Stimulated activated CD4-positive, alpha-beta T cell treated with anti-CD3 and anti-CD28 coated beads, TNF-alpha, amount 100 ng/mL, for 24 hours (primary cell): ENCODE data around the gene SLC47A2.
"Not testable (repeated sequence)": the region's sequence is repeated elsewhere in the genome, so short reads cannot be mapped to it uniquely, and the experiment has no call there.

ENCODE experiments used
- DNase-seq, 3 experiments: peaks; one replicate each; pipeline ENCODE4 v3.0.0-alpha.2; 2020; ENCODE audit warnings: low read depth in 3 of 3

Gene SLC47A2

GRCh38 chr17:19706791-19707727, 9.3 kb downstream of the SLC47A2 start:
- no peak for DNase-seq

GRCh38 chr17:19705771-19706770, 10.3 kb downstream of the SLC47A2 start:
- no peak for DNase-seq

- DNase-seq: no peak
Measured at GRCh38 chr17:19705201-19705600, 11.2 kb downstream of the SLC47A2 start.

GRCh38 chr17:19703828-19704613, 12.4 kb downstream of the SLC47A2 start:
- no peak for DNase-seq

GRCh38 chr17:19703106-19703827, 13.1 kb downstream of the SLC47A2 start:
- no peak for DNase-seq

- no peak for DNase-seq
Measured at GRCh38 chr17:19702217-19702641, 14.2 kb downstream of the SLC47A2 start.

- DNase-seq: no peak
Measured at GRCh38 chr17:19686400-19687090, 29.8 kb downstream of the SLC47A2 start.

- not testable (repeated sequence) for DNase-seq
Measured at GRCh38 chr17:19684909-19685580, 31.3 kb downstream of the SLC47A2 start.

- DNase-seq: no peak
Measured at GRCh38 chr17:19683117-19683516, 33.3 kb downstream of the SLC47A2 start.

- no peak for DNase-seq
Measured at GRCh38 chr17:19678581-19679453, 37.6 kb downstream of the SLC47A2 start.

- DNase-seq: no peak
Measured at GRCh38 chr17:19677736-19678379, 38.5 kb downstream of the SLC47A2 start.

GRCh38 chr17:19676896-19677295, 39.5 kb downstream of the SLC47A2 start:
- no peak for DNase-seq

GRCh38 chr17:19673623-19674022, 42.8 kb downstream of the SLC47A2 start:
- DNase-seq: no peak

- DNase-seq: no peak
Measured at GRCh38 chr17:19672009-19672750, 44.2 kb downstream of the SLC47A2 start.

GRCh38 chr17:19671433-19671832, 45.0 kb downstream of the SLC47A2 start:
- DNase-seq: no peak

- no peak for DNase-seq
Measured at GRCh38 chr17:19670908-19671307, 45.5 kb downstream of the SLC47A2 start.

GRCh38 chr17:19669680-19670079, 46.7 kb downstream of the SLC47A2 start:
- not testable (repeated sequence) for DNase-seq
